ENCODE data around the gene DLGAP3.
"Not testable (repeated sequence)": the region's sequence is repeated elsewhere in the genome, so short reads cannot be mapped to it uniquely, and the experiment has no call there.

DLGAP3 gene

DNA sequence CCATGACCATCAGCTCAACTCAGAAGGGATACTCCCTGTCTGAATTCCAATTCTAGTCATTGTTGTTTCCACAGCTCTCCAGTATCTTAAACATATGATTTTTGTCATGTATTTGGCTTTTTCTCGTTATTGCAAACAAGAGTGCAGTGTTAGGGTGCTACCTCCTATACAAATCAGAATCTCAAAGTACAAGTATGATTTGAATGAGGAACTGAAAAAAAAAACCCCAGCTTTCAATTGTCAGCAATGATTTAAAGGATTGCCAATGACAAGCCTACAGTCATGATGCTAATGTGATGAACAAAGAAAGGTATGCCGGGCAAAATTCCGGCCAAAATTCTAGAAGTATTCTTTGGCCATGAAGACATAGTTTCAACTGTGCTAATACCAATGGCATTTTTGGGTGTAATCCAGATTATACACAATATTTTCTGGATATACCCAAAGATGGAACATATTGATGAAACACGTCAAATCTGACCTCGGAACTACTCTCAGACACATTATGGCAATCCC, 40.8 kb upstream of the DLGAP3 start:
- no peaks in the 10 kb centered on the region for H3K9me3 ChIP-seq (ENCODE audit: control insufficient read depth in 2 of 2, low read length in 2 of 2)
- no peak overlapping the region for H3K4me3 ChIP-seq (ENCODE audit: low read length in 2 of 2)
- H3K4me1 ChIP-seq (ENCODE audit: control insufficient read depth in 2 of 2, insufficient read depth in 2 of 2, low read length in 2 of 2): no peaks in the 10 kb centered on the region
- H3K36me3 ChIP-seq (ENCODE audit: control insufficient read depth in 2 of 2, insufficient read depth in 2 of 2, low read length in 2 of 2): no peaks in the 10 kb centered on the region
- no peak overlapping the region for H3K27ac ChIP-seq (ENCODE audit: low read depth in 2 of 2, low read length in 2 of 2)
- H3K27me3 ChIP-seq (ENCODE audit: control insufficient read depth in 2 of 2, insufficient read depth in 2 of 2, low read length in 2 of 2): no peaks in the 10 kb centered on the region
- H3K9ac ChIP-seq (ENCODE audit: low read depth in 1 of 2, low read length in 2 of 2): no peak overlapping the region

GRCh38 chr1:34968297-34968696, 38.8 kb upstream of the DLGAP3 start:
- H3K9ac ChIP-seq (ENCODE audit: low read depth in 1 of 2, low read length in 2 of 2); H3K9me3 ChIP-seq (ENCODE audit: control insufficient read depth in 2 of 2, low read length in 2 of 2); H3K4me3 ChIP-seq (ENCODE audit: low read length in 2 of 2); H3K4me1 ChIP-seq (ENCODE audit: control insufficient read depth in 2 of 2, insufficient read depth in 2 of 2, low read length in 2 of 2); H3K36me3 ChIP-seq (ENCODE audit: control insufficient read depth in 2 of 2, insufficient read depth in 2 of 2, low read length in 2 of 2); H3K27ac ChIP-seq (ENCODE audit: low read depth in 2 of 2, low read length in 2 of 2); H3K27me3 ChIP-seq (ENCODE audit: control insufficient read depth in 2 of 2, insufficient read depth in 2 of 2, low read length in 2 of 2): not testable (repeated sequence)

DNA sequence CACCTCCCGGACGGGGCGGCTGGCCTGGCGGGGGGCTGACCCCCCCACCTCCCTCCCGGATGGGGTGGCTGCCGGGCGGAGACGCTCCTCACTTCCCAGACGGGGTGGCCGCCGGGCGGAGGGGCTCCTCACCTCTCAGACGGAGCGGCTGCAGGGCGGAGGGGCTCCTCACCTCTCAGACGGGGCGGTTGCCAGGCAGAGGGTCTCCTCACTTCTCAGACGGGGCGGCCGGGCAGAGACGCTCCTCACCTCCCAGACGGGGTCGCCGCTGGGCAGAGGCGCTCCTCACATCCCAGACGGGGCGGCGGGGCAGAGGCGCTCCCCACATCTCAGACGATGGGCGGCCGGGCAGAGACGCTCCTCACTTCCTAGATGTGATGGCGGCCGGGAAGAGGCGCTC, 38.2 kb upstream of the DLGAP3 start:
- not testable (repeated sequence) for H3K27ac ChIP-seq (ENCODE audit: low read depth in 2 of 2, low read length in 2 of 2); H3K9me3 ChIP-seq (ENCODE audit: control insufficient read depth in 2 of 2, low read length in 2 of 2); H3K9ac ChIP-seq (ENCODE audit: low read depth in 1 of 2, low read length in 2 of 2); H3K27me3 ChIP-seq (ENCODE audit: control insufficient read depth in 2 of 2, insufficient read depth in 2 of 2, low read length in 2 of 2); H3K4me3 ChIP-seq (ENCODE audit: low read length in 2 of 2); H3K4me1 ChIP-seq (ENCODE audit: control insufficient read depth in 2 of 2, insufficient read depth in 2 of 2, low read length in 2 of 2); H3K36me3 ChIP-seq (ENCODE audit: control insufficient read depth in 2 of 2, insufficient read depth in 2 of 2, low read length in 2 of 2)

- no peaks in the 10 kb centered on the region for H3K4me1 ChIP-seq (ENCODE audit: control insufficient read depth in 2 of 2, insufficient read depth in 2 of 2, low read length in 2 of 2)
- no peaks in the 10 kb centered on the region for H3K36me3 ChIP-seq (ENCODE audit: control insufficient read depth in 2 of 2, insufficient read depth in 2 of 2, low read length in 2 of 2)
- no peak overlapping the region for H3K9ac ChIP-seq (ENCODE audit: low read depth in 1 of 2, low read length in 2 of 2)
- no peak overlapping the region for H3K4me3 ChIP-seq (ENCODE audit: low read length in 2 of 2)
- no peak overlapping the region for H3K27ac ChIP-seq (ENCODE audit: low read depth in 2 of 2, low read length in 2 of 2)
- no peaks in the 10 kb centered on the region for H3K9me3 ChIP-seq (ENCODE audit: control insufficient read depth in 2 of 2, low read length in 2 of 2)
- no peaks in the 10 kb centered on the region for H3K27me3 ChIP-seq (ENCODE audit: control insufficient read depth in 2 of 2, insufficient read depth in 2 of 2, low read length in 2 of 2)
Observed at GRCh38 chr1:34965597-34965996, 36.1 kb upstream of the DLGAP3 start.

DNA sequence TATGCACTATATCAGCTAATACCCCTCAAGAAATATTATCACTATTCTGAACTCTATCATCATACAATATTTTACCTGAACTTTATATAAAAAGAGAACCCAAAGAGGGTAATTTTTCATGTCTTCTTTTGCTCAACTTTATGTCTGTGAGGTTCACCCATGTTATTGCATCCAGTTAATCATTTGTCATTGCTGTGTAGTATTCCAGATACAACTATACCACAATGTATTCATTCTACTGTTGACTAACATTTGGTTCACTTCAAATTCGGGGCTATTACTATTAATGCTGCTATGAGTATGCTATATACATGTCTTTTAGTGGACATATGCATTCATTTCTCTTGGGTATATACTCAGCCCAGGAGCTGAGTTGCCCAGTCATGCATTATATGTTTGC, 21.0 kb upstream of the DLGAP3 start:
- H3K4me1 ChIP-seq (ENCODE audit: control insufficient read depth in 2 of 2, insufficient read depth in 2 of 2, low read length in 2 of 2): no peaks in the 10 kb centered on the region
- H3K9ac ChIP-seq (ENCODE audit: low read depth in 1 of 2, low read length in 2 of 2): no peak overlapping the region
- no peak overlapping the region for H3K4me3 ChIP-seq (ENCODE audit: low read length in 2 of 2)
- H3K27me3 ChIP-seq (ENCODE audit: control insufficient read depth in 2 of 2, insufficient read depth in 2 of 2, low read length in 2 of 2): peaks cover 5% of the 10 kb centered on the region in 2 donors
- no peaks in the 10 kb centered on the region for H3K9me3 ChIP-seq (ENCODE audit: control insufficient read depth in 2 of 2, low read length in 2 of 2)
- no peak overlapping the region for H3K27ac ChIP-seq (ENCODE audit: low read depth in 2 of 2, low read length in 2 of 2)
- no peaks in the 10 kb centered on the region for H3K36me3 ChIP-seq (ENCODE audit: control insufficient read depth in 2 of 2, insufficient read depth in 2 of 2, low read length in 2 of 2)

DNA sequence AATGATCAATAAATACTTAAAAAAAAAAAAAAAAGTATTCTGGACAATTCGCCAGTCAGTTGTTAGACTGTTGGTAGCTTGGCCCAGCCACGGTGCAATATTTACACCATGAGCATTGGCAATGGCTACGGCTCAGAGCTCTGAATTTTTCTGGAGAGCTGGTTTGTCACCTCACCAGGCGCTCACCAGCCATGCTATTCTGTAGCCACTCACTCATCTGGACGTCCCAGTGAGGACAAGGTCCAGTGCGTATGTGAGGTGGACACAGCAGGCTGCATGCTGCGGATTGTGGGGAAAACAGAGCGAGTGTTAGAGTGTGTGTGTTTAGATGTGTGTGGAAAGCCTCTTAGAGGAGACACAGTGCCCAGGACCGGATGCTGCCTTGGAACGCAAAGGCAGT, 19.3 kb upstream of the DLGAP3 start:
- not testable (repeated sequence) for H3K4me3 ChIP-seq (ENCODE audit: low read length in 2 of 2); H3K4me1 ChIP-seq (ENCODE audit: control insufficient read depth in 2 of 2, insufficient read depth in 2 of 2, low read length in 2 of 2); H3K27me3 ChIP-seq (ENCODE audit: control insufficient read depth in 2 of 2, insufficient read depth in 2 of 2, low read length in 2 of 2)

DNA sequence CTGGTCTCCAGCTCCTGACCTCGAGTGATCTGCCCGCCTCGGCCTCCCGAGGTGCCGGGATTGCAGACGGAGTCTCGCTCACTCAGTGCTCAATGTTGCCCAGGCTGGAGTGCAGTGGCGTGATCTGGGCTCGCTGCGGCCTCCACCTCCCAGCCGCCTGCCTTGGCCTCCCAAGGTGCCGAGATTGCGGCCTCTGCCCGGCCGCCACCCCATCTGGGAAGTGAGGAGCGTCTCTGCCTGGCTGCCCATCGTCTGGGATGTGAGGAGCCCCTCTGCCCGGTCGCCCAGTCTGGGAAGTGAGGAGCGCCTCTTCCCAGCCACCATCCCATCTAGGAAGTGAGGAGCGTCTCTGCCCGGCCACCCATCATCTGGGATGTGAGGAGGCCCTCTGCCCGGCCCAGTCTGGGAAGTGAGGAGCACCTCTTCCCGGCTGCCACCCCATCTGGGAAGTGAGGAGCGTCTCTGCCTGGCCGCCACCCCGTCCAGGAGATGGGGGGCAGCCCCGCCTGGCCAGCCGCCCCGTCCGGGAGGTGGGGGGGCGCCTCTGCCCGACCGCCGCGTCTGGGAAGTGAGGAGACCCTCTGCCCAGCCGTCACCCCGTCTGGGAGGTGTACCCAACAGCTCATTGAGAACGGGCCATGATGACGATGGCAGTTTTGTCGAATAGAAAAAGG, 18.3 kb upstream of the DLGAP3 start:
- H3K27me3 ChIP-seq (ENCODE audit: control insufficient read depth in 2 of 2, insufficient read depth in 2 of 2, low read length in 2 of 2); H3K27ac ChIP-seq (ENCODE audit: low read depth in 2 of 2, low read length in 2 of 2); H3K9me3 ChIP-seq (ENCODE audit: control insufficient read depth in 2 of 2, low read length in 2 of 2); H3K4me3 ChIP-seq (ENCODE audit: low read length in 2 of 2); H3K36me3 ChIP-seq (ENCODE audit: control insufficient read depth in 2 of 2, insufficient read depth in 2 of 2, low read length in 2 of 2); H3K4me1 ChIP-seq (ENCODE audit: control insufficient read depth in 2 of 2, insufficient read depth in 2 of 2, low read length in 2 of 2); H3K9ac ChIP-seq (ENCODE audit: low read depth in 1 of 2, low read length in 2 of 2): not testable (repeated sequence)

More for the DNA sequence above, 19.3 kb upstream of the DLGAP3 start:
- H3K9ac ChIP-seq (ENCODE audit: low read depth in 1 of 2, low read length in 2 of 2); H3K9me3 ChIP-seq (ENCODE audit: control insufficient read depth in 2 of 2, low read length in 2 of 2); H3K36me3 ChIP-seq (ENCODE audit: control insufficient read depth in 2 of 2, insufficient read depth in 2 of 2, low read length in 2 of 2); H3K27ac ChIP-seq (ENCODE audit: low read depth in 2 of 2, low read length in 2 of 2): not testable (repeated sequence)

GRCh38 chr1:34946211-34946610, 16.8 kb upstream of the DLGAP3 start:
- Histone ChIP-seq H3K9ac (ENCODE audit: low read depth in 1 of 2, low read length in 2 of 2) (no peak overlapping the region), H3K36me3 (ENCODE audit: control insufficient read depth in 2 of 2, insufficient read depth in 2 of 2, low read length in 2 of 2) (no peaks in the 10 kb centered on the region), H3K4me1 (ENCODE audit: control insufficient read depth in 2 of 2, insufficient read depth in 2 of 2, low read length in 2 of 2) (no peaks in the 10 kb centered on the region), H3K27ac (ENCODE audit: low read depth in 2 of 2, low read length in 2 of 2) (no peak overlapping the region), H3K4me3 (ENCODE audit: low read length in 2 of 2) (no peak overlapping the region), H3K27me3 (ENCODE audit: control insufficient read depth in 2 of 2, insufficient read depth in 2 of 2, low read length in 2 of 2) (peaks cover 5% of the 10 kb centered on the region in 2 donors), H3K9me3 (ENCODE audit: control insufficient read depth in 2 of 2, low read length in 2 of 2) (no peaks in the 10 kb centered on the region)

- not testable (repeated sequence) for H3K9ac ChIP-seq (ENCODE audit: low read depth in 1 of 2, low read length in 2 of 2)
Observed at GRCh38 chr1:34941798-34942197, 12.3 kb upstream of the DLGAP3 start.

DNA sequence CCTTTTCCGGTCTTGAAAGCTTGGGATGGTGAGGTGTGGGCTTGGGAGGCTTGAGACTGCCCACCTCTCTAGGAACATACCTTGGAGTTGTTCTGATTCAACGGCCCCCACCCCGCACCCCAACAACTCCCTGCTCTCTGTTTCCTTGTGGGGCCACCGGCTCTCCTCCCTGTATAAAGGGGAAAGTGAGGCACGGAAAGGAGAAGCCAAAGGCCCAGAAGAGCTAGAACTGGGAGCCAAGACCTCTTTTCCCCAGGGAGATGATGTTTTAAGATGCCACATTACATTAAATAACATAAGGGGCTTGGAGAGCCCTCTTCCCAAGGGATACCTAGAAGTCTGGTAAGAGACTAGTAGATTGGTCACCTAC, 1.2 kb upstream of the DLGAP3 start:
- no peaks in the 10 kb centered on the region for H3K36me3 ChIP-seq (ENCODE audit: control insufficient read depth in 2 of 2, insufficient read depth in 2 of 2, low read length in 2 of 2)
- no peaks in the 10 kb centered on the region for H3K9me3 ChIP-seq (ENCODE audit: control insufficient read depth in 2 of 2, low read length in 2 of 2)
- no peak overlapping the region for H3K9ac ChIP-seq (ENCODE audit: low read depth in 1 of 2, low read length in 2 of 2)
- H3K4me3 ChIP-seq (ENCODE audit: low read length in 2 of 2): no peak overlapping the region
- H3K27ac ChIP-seq (ENCODE audit: low read depth in 2 of 2, low read length in 2 of 2): no peak overlapping the region
- H3K4me1 ChIP-seq (ENCODE audit: control insufficient read depth in 2 of 2, insufficient read depth in 2 of 2, low read length in 2 of 2): peaks cover 0 to 4% of the 10 kb centered on the region in 2 donors
- peaks cover 31 to 34% of the 10 kb centered on the region in 2 donors for H3K27me3 ChIP-seq (ENCODE audit: control insufficient read depth in 2 of 2, insufficient read depth in 2 of 2, low read length in 2 of 2)

More at GRCh38 chr1:34941798-34942197, 12.3 kb upstream of the DLGAP3 start:
- not testable (repeated sequence) for H3K27me3 ChIP-seq (ENCODE audit: control insufficient read depth in 2 of 2, insufficient read depth in 2 of 2, low read length in 2 of 2); H3K36me3 ChIP-seq (ENCODE audit: control insufficient read depth in 2 of 2, insufficient read depth in 2 of 2, low read length in 2 of 2); H3K4me3 ChIP-seq (ENCODE audit: low read length in 2 of 2); H3K4me1 ChIP-seq (ENCODE audit: control insufficient read depth in 2 of 2, insufficient read depth in 2 of 2, low read length in 2 of 2); H3K9me3 ChIP-seq (ENCODE audit: control insufficient read depth in 2 of 2, low read length in 2 of 2); H3K27ac ChIP-seq (ENCODE audit: low read depth in 2 of 2, low read length in 2 of 2)
